Heart left ventricle (tissue), 16 donors: ENCODE results near the gene PRTN3. TPM values are rescaled to one million over a fixed set of nuclear protein-coding genes. Genes with fewer than 3 reads are reported as not detected.

Source experiments
- ATAC-seq, 4 donors: fragments of 200-7000 bp; cut with Tn5 transposase; one replicate each; pipeline ENCODE4 v1.9.1; 2020 to 2022; ENCODE audit warnings: moderate library complexity in 4 of 4, mild to moderate bottlenecking in 3 of 4, moderate number of reproducible peaks in 1 of 4
- DNase-seq, 5 donors: peaks; one replicate each; pipeline ENCODE4 v3.0.0-alpha.2; 2020
- H3K27ac ChIP-seq, 12 donors: fragments of 200-600 bp; sonication (generic) in 4 of 12; one replicate each; pipeline versions ENCODE4 v1.5.0 to v1.8.0; 2016 to 2022; ENCODE audit warnings: mild to moderate bottlenecking in 2 of 12
- H3K27me3 ChIP-seq, 9 donors: fragments of 200-600 bp; sonication (generic) in 2 of 9; one replicate each; pipeline versions ENCODE4 v1.5.1 to v1.8.0; 2016 to 2022; ENCODE audit warnings: mild to moderate bottlenecking in 3 of 9
- H3K36me3 ChIP-seq, 9 donors: fragments of 200-600 bp; sonication (generic) in 2 of 9; one replicate each; pipeline versions ENCODE4 v1.5.0 to v1.8.0; 2018 to 2022; ENCODE audit warnings: mild to moderate bottlenecking in 2 of 9
- H3K4me1 ChIP-seq, 12 donors: fragments of 200-600 bp; sonication (generic) in 4 of 12; one replicate each; pipeline versions ENCODE4 v1.5.0 to v1.8.0; 2016 to 2022; ENCODE audit warnings: mild to moderate bottlenecking in 3 of 12
- H3K4me3 ChIP-seq, 12 donors: fragments of 200-600 bp; sonication (generic) in 4 of 12; one replicate each; pipeline versions ENCODE4 v1.5.0 to v1.8.0; 2017 to 2022; ENCODE audit warnings: mild to moderate bottlenecking in 9 of 12, moderate library complexity in 4 of 12
- H3K9me3 ChIP-seq, 12 donors: fragments of 200-600 bp; sonication (generic) in 4 of 12; one replicate each; pipeline versions ENCODE4 v1.5.0 to v1.8.0; 2016 to 2022; ENCODE audit warnings: mild to moderate bottlenecking in 1 of 12
- CTCF ChIP-seq, 12 donors: fragments of 200-600 bp; sonication (generic) in 4 of 12; IDR thresholded peaks; one replicate each; pipeline versions ENCODE4 v1.5.0 to v1.8.0; 2018 to 2022; ENCODE audit warnings: antibody characterized with exemption in 12 of 12, mild to moderate bottlenecking in 5 of 12
- POLR2A ChIP-seq, 2 donors: fragments of 450-650 bp; IDR thresholded peaks; one replicate each; pipeline ENCODE4 v1.6.1; 2017; ENCODE audit warnings: antibody characterized with exemption in 2 of 2, mild to moderate bottlenecking in 2 of 2, moderate library complexity in 2 of 2
- whole genome bisulfite sequencing, 4 donors: extraction: QIAGEN DNeasy Blood & Tissue Kit in 2 of 4; methylation state at CpG; one replicate each; pipeline versions ENCODE4 v1.1.5 to v1.1.7; 2013 to 2018; 5-methylcytosine and 5-hydroxymethylcytosine counted together
- intact Hi-C, 10 donors: fragments of 100-400 bp; cut with DNase I; formaldehyde crosslinking; loops; one replicate each; pipeline versions ENCODE4 v1.11.1 to v1.14.2; 2022
- polyA plus RNA-seq, 2 donors: library from polyadenylated mRNA; stranded (reverse); fragments of 200-250 nt; gene quantifications; one replicate each; pipeline ENCODE4 v1.2.3, GENCODE V29; 2013
- total RNA-seq, 9 donors: library from RNA; depleted of rRNA in 2 of 9; stranded (reverse); fragments of >200 nt in 2 of 9; fragmentation: NEBNext Ultra II Directional in 3 of 9; extraction: Animal tissue kit (Norgen Biotek cat#: 25700) in 3 of 9; gene quantifications; one replicate each; pipeline versions ENCODE4 v1.1.0 to v1.2.4, GENCODE V29; 2016 to 2023
- donor health status: ischemic (EF 13 %, LVEDD 7.1; RV severe dilation, severe dysfunction).
- donor health status: healthy with polysubstance abuse.
- donor health status: DM: no; HTN: yes; CAD: no.
- donor health status: DM: no; HTN: no; CAD: no.
- donor health status: ischemic (EF 25% LVEDD 6.9; RV normal size, moderate dysfunction).
- donor health status: ischemic (EF 25% LVEDD 5.7; RV mildly dilated, moderate dysfunction).
- donor health status: healthy.
- donor health status: DM: yes; HTN: yes; CAD: no.
- donor health status: ischemic (EF 35%, LVEDD 5.7; RV mildly dilated, moderate dysfunction).
- donor health status: nonischemic (EF 11% LVEDD 7.7; RV severe dilation, severe dysfunction).
- donor health status: DM: yes; HTN: yes; CAD: no.
- donor health status: PGD.
- donor health status: ischemic (EF 29% LVEDD 5.4; RV normal size, mild dysfunction).
- donor health status: nonischemic (EF 23%, LVEDD 6.1; RV moderate dilation, normal function).

Gene PRTN3
- total and polyA plus RNA-seq, 11 donors, result 0.11 to 0.40 TPM; not detected in 9

- DNase-seq, result no peak
- Histone ChIP-seq H3K4me3 (no peak overlapping the region), H3K36me3 (peaks cover 0 to 94% (median 80%) of the 10 kb centered on the region in 9 donors), H3K27me3 (no peaks in the 10 kb centered on the region), H3K4me1 (no peaks in the 10 kb centered on the region), H3K27ac (no peak overlapping the region), H3K9me3 (no peaks in the 10 kb centered on the region)
- WGBS, 4 donors, result 91 to 95% (median 93%) methylated on average over 37 to 51 of the region's 51 CpGs
- TF ChIP-seq POLR2A (IDR thresholded peaks at IDR 0.05) (no peak), CTCF (IDR thresholded peaks at IDR 0.05) (no peak)
- intact Hi-C loops, result no loop called here
- ATAC-seq, result no peak
Observed at GRCh38 chr19:884420-885211, 43.8 kb downstream of the PRTN3 start.

GRCh38 chr19:885536-886224 is 44.9 kb downstream of the PRTN3 start:
- Histone ChIP-seq H3K36me3 (peaks cover 0 to 94% (median 78%) of the 10 kb centered on the region in 9 donors), H3K4me1 (no peaks in the 10 kb centered on the region), H3K4me3 (no peak overlapping the region), H3K27ac (no peak overlapping the region), H3K27me3 (no peaks in the 10 kb centered on the region), H3K9me3 (no peaks in the 10 kb centered on the region)
- DNase-seq, result no peak
- TF ChIP-seq CTCF (IDR thresholded peaks at IDR 0.05) (no peak), POLR2A (IDR thresholded peaks at IDR 0.05) (no peak)
- intact Hi-C loops, result no loop called here
- 96 to 98% (median 96%) methylated on average over 39 to 64 of the region's 64 CpGs for WGBS, 4 donors
- ATAC-seq, result no peak

GRCh38 chr19:887072-887471 is 46.3 kb downstream of the PRTN3 start:
- DNase-seq, result no peak
- no peak overlapping the region for H3K27ac ChIP-seq
- no peaks in the 10 kb centered on the region for H3K27me3 ChIP-seq
- intact Hi-C loops, result no loop called here
- H3K4me3 ChIP-seq, result no peak overlapping the region
- no peak for ATAC-seq
- 83 to 86% (median 84%) methylated on average over 16 of the region's 16 CpGs for WGBS, 4 donors
- H3K4me1 ChIP-seq, result peaks cover 0 to 8% (median 2%) of the 10 kb centered on the region in 12 donors
- TF ChIP-seq CTCF (IDR thresholded peaks at IDR 0.05), result no peak
- no peak for TF ChIP-seq POLR2A (IDR thresholded peaks at IDR 0.05)
- H3K9me3 ChIP-seq, result no peaks in the 10 kb centered on the region
- peaks cover 0 to 82% (median 64%) of the 10 kb centered on the region in 9 donors for H3K36me3 ChIP-seq

GRCh38 chr19:887599-887998 is 46.8 kb downstream of the PRTN3 start:
- intact Hi-C loops, result no loop called here
- no peak for TF ChIP-seq POLR2A (IDR thresholded peaks at IDR 0.05)
- no peak for TF ChIP-seq CTCF (IDR thresholded peaks at IDR 0.05)

More at GRCh38 chr19:887599-887998, 46.8 kb downstream of the PRTN3 start:
- Histone ChIP-seq H3K27ac (no peak overlapping the region), H3K4me3 (no peak overlapping the region), H3K9me3 (no peaks in the 10 kb centered on the region), H3K36me3 (peaks cover 0 to 77% (median 59%) of the 10 kb centered on the region in 9 donors), H3K4me1 (peaks cover 0 to 10% (median 4%) of the 10 kb centered on the region in 12 donors), H3K27me3 (no peaks in the 10 kb centered on the region)
- ATAC-seq, result no peak
- DNase-seq, result no peak
- WGBS, 4 donors, result 91 to 97% (median 95%) methylated on average over 10 of the region's 10 CpGs
